ENCODE measurements around the gene FAXC.

The FAXC gene

DNA sequence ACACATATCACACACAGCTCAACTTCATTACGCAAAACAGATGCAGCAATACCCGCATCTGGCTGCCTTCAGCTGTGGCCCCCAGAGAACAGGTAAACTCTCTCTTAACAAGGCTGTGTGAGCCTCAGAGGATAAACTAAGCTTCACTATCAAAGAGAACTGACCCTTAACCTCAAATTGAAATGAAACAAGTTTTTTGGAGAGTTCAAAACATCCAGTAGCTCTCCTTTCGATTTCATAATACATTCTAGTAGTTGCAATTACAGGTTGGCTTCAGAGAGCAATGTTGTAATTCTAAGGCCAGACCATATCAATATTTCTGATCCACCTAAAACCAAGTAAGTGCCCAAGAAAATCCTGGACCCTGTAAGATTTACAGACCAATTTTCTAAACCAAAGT lies 113.5 kb downstream of the FAXC start:
- no peak for DNase-seq (ENCODE audit: extremely low spot score)
- POLR2A ChIA-PET: no interaction called here
- CTCF ChIA-PET: no interaction called here
- TF ChIP-seq LEF1 (IDR thresholded peaks at IDR 0.05; ENCODE audit: borderline replicate concordance) (no peak), L3MBTL2 (conservative IDR thresholded peaks at IDR 0.05) (no peak), TARDBP (IDR thresholded peaks at IDR 0.05) (no peak), ELF4 (IDR thresholded peaks at IDR 0.05) (no peak)

DNA sequence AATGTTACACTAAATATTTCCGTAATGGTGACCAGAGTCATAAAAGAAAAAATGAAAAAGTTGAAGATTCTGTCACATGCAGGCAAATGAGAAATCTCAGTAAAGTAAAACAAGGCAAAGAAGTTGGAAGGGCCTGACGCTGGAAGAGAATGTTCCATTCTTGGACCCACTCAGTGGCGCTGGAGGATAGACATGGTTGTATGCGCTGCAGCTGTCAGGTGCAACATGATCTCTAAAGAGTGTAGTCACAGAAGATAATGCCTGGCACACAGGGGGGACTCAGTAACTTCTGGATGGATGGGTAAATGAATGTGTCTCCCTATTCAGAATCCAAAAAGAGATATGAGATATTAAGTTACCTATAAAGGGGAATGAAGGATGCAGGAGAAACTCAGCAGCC lies 116.3 kb downstream of the FAXC start:
- ChIA-PET CTCF (no interaction called here), POLR2A (no interaction called here)
- TF ChIP-seq BHLHE40 (IDR thresholded peaks at IDR 0.05; ENCODE audit: borderline replicate concordance): no peak
- TF ChIP-seq FOXK2 (IDR thresholded peaks at IDR 0.05): no peak
- TF ChIP-seq NFRKB (IDR thresholded peaks at IDR 0.05): no peak
- TF ChIP-seq, protein P1, sequence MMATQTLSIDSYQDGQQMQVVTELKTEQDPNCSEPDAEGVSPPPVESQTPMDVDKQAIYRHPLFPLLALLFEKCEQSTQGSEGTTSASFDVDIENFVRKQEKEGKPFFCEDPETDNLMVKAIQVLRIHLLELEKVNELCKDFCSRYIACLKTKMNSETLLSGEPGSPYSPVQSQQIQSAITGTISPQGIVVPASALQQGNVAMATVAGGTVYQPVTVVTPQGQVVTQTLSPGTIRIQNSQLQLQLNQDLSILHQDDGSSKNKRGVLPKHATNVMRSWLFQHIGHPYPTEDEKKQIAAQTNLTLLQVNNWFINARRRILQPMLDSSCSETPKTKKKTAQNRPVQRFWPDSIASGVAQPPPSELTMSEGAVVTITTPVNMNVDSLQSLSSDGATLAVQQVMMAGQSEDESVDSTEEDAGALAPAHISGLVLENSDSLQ (IDR thresholded peaks at IDR 0.05): no peak
- TF ChIP-seq ARNT (IDR thresholded peaks at IDR 0.05): no peak
- no peak for TF ChIP-seq LEF1 (IDR thresholded peaks at IDR 0.05; ENCODE audit: borderline replicate concordance)
- no peak for TF ChIP-seq ELF4 (IDR thresholded peaks at IDR 0.05)
- no peak for TF ChIP-seq HDGF (IDR thresholded peaks at IDR 0.05; ENCODE audit: borderline replicate concordance)
- TF ChIP-seq ZNF384 (IDR thresholded peaks at IDR 0.05): no peak
- no peak for TF ChIP-seq TARDBP (IDR thresholded peaks at IDR 0.05)
- no peak for TF ChIP-seq FOXA1 (IDR thresholded peaks at IDR 0.05)
- no peak for TF ChIP-seq SP1 (IDR thresholded peaks at IDR 0.05)
- DNase-seq (ENCODE audit: extremely low spot score): no peak

- POLR2A ChIA-PET: no interaction called here
- CTCF ChIA-PET: no interaction called here
- TF ChIP-seq NFRKB (IDR thresholded peaks at IDR 0.05): no peak
- TF ChIP-seq CTBP1 (IDR thresholded peaks at IDR 0.05; ENCODE audit: borderline replicate concordance): no peak
- TF ChIP-seq L3MBTL2 (conservative IDR thresholded peaks at IDR 0.05): no peak
- no peak for TF ChIP-seq ELF4 (IDR thresholded peaks at IDR 0.05)
- TF ChIP-seq ZNF384 (IDR thresholded peaks at IDR 0.05): no peak
- no peak for TF ChIP-seq FOXM1 (IDR thresholded peaks at IDR 0.05; ENCODE audit: borderline replicate concordance)
- no peak for TF ChIP-seq BHLHE40 (IDR thresholded peaks at IDR 0.05; ENCODE audit: borderline replicate concordance)
- TF ChIP-seq SUZ12 (IDR thresholded peaks at IDR 0.05): no peak
- TF ChIP-seq SP1 (IDR thresholded peaks at IDR 0.05): no peak
- TF ChIP-seq HDGF (IDR thresholded peaks at IDR 0.05; ENCODE audit: borderline replicate concordance): no peak
- no peak for TF ChIP-seq FOXK2 (IDR thresholded peaks at IDR 0.05)
- no peak for TF ChIP-seq ARNT (IDR thresholded peaks at IDR 0.05)
- no peak for TF ChIP-seq LEF1 (IDR thresholded peaks at IDR 0.05; ENCODE audit: borderline replicate concordance)
- TF ChIP-seq FOXA1 (IDR thresholded peaks at IDR 0.05): no peak
- TF ChIP-seq TARDBP (IDR thresholded peaks at IDR 0.05): no peak
- TF ChIP-seq, protein P1 (IDR thresholded peaks at IDR 0.05): no peak
- DNase-seq (ENCODE audit: extremely low spot score): no peak
Observed at GRCh38 chr6:99232056-99232455, 117.4 kb downstream of the FAXC start.

DNA sequence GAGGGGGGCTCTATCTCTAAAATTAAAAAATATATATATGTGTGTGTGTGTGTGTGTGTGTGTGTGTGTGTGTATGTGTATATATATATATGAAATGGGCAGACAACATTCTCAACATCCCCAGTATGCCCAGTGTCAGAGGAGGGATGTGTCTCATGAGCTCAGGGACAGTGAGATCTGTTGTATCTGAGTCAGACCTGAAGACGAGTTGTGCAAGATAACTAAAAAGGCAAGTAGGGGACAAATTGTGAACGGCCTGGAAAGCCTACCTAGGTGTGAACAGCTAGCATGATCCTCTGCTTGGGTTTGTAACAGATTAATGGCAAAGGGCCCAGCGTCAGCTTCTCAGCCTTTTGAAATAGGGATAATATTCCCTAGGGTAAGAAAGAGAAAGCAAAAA lies 124.3 kb downstream of the FAXC start:
- CTCF ChIA-PET: no interaction called here
- POLR2A ChIA-PET: no interaction called here
- no peak for DNase-seq (ENCODE audit: extremely low spot score)
- no peak for TF ChIP-seq FOXA1 (IDR thresholded peaks at IDR 0.05)
- no peak for TF ChIP-seq SP1 (IDR thresholded peaks at IDR 0.05)
- no peak for TF ChIP-seq TARDBP (IDR thresholded peaks at IDR 0.05)
- TF ChIP-seq NFRKB (IDR thresholded peaks at IDR 0.05): no peak
- no peak for TF ChIP-seq L3MBTL2 (conservative IDR thresholded peaks at IDR 0.05)
- no peak for TF ChIP-seq ARNT (IDR thresholded peaks at IDR 0.05)
- TF ChIP-seq SUZ12 (IDR thresholded peaks at IDR 0.05): no peak
- no peak for TF ChIP-seq ELF4 (IDR thresholded peaks at IDR 0.05)
- TF ChIP-seq LEF1 (IDR thresholded peaks at IDR 0.05; ENCODE audit: borderline replicate concordance): no peak
- TF ChIP-seq FOXM1 (IDR thresholded peaks at IDR 0.05; ENCODE audit: borderline replicate concordance): no peak
- TF ChIP-seq CTBP1 (IDR thresholded peaks at IDR 0.05; ENCODE audit: borderline replicate concordance): no peak
- TF ChIP-seq BHLHE40 (IDR thresholded peaks at IDR 0.05; ENCODE audit: borderline replicate concordance): no peak
- TF ChIP-seq, protein P1 (IDR thresholded peaks at IDR 0.05): no peak
- no peak for TF ChIP-seq FOXK2 (IDR thresholded peaks at IDR 0.05)
- no peak for TF ChIP-seq ZNF384 (IDR thresholded peaks at IDR 0.05)
